ENCODE measurements around the gene SLC16A4.

SLC16A4 gene

DNA sequence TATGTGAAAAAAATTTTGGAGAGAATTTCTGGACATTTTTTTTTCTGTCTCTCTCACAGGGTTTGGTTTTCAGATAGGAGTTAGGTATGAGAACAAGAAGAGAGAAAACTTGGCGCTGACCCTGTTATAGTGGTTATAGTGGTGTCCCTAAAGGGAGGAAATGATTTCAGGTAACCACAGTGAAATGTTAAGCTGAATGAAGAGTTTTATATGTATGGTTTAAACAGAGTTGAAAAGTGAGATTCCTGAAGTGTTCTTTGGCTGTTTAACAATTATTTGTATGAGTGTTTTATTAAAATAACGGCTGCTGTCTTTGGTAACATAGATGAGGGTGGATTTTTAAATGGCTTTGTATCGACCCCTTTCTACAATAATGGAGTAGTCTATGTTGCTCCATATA is 45.3 kb downstream of the SLC16A4 start:
- ChIA-PET CTCF (interaction anchor here (1.1 to 4.3 kb wide), 3 partner anchors 114 to 142 kb away, joined by 3 to 19 read pairs (median 3); no protein-coding TSS in a partner anchor), POLR2A (no interaction called here)
- TF ChIP-seq, protein P1, sequence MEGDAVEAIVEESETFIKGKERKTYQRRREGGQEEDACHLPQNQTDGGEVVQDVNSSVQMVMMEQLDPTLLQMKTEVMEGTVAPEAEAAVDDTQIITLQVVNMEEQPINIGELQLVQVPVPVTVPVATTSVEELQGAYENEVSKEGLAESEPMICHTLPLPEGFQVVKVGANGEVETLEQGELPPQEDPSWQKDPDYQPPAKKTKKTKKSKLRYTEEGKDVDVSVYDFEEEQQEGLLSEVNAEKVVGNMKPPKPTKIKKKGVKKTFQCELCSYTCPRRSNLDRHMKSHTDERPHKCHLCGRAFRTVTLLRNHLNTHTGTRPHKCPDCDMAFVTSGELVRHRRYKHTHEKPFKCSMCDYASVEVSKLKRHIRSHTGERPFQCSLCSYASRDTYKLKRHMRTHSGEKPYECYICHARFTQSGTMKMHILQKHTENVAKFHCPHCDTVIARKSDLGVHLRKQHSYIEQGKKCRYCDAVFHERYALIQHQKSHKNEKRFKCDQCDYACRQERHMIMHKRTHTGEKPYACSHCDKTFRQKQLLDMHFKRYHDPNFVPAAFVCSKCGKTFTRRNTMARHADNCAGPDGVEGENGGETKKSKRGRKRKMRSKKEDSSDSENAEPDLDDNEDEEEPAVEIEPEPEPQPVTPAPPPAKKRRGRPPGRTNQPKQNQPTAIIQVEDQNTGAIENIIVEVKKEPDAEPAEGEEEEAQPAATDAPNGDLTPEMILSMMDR (IDR thresholded peaks at IDR 0.05; ENCODE audit: insufficient read depth, low read length, missing control alignments): no peak
- no peak overlapping the region for H3K4me3 ChIP-seq (ENCODE audit: low read depth, low read length)
- DNase-seq (ENCODE audit: low read depth, low spot score): no peak

DNA sequence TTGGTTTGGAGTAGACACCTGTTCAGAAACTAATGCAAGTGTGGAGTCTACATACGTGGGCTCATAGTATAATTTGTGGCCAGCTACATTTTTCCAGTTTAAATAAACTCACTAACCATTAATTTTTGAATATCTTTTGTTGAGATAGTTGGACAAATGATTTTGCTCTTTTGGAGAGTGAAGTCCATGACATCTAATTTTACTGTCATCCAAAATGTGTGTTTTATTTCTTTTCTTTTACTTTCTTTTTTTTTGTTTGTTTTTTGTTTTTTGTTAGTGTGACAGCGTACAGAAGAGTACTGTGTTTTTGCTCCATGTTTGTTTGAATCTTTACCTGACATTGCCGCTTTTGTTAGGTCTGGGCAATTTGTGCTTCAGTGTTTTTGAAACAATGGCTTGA is 46.7 kb downstream of the SLC16A4 start:
- CTCF ChIA-PET: interaction anchor here (1.0 to 1.4 kb wide), 6 partner anchors 31 to 147 kb away, joined by 3 to 4 read pairs (median 4); no protein-coding TSS in a partner anchor
- no peak overlapping the region for H3K4me3 ChIP-seq (ENCODE audit: low read depth, low read length)
- POLR2A ChIA-PET: no interaction called here
- no peak for DNase-seq (ENCODE audit: low read depth, low spot score)
- TF ChIP-seq, protein P1 (IDR thresholded peaks at IDR 0.05; ENCODE audit: insufficient read depth, low read length, missing control alignments): no peak

DNA sequence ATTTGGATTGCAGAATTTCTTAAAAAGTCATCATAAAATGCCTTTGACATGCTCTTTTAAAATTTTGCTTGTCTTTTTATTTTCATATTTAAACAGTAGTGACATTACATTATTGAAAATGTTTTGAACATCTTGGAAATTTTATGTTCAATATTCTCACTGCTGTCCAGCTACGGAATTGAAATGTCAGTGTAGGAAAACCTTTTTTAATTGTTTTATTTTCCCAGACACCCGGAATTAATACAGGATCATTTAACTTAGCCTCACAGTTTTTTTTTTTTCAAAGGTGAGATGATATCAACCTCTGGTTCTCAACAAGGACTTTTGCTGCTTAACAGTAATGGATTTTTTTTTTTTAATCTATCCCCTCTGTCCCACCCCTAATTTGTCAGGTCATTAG is 47.6 kb downstream of the SLC16A4 start:
- POLR2A ChIA-PET: no interaction called here
- H3K4me3 ChIP-seq (ENCODE audit: low read depth, low read length): no peak overlapping the region
- DNase-seq (ENCODE audit: low read depth, low spot score): no peak
- TF ChIP-seq, protein P1 (IDR thresholded peaks at IDR 0.05; ENCODE audit: insufficient read depth, low read length, missing control alignments): no peak
- CTCF ChIA-PET: interaction anchor here (0.7 to 1.4 kb wide), 5 partner anchors 25 to 146 kb away, joined by 3 to 4 read pairs (median 4); no protein-coding TSS in a partner anchor

DNA sequence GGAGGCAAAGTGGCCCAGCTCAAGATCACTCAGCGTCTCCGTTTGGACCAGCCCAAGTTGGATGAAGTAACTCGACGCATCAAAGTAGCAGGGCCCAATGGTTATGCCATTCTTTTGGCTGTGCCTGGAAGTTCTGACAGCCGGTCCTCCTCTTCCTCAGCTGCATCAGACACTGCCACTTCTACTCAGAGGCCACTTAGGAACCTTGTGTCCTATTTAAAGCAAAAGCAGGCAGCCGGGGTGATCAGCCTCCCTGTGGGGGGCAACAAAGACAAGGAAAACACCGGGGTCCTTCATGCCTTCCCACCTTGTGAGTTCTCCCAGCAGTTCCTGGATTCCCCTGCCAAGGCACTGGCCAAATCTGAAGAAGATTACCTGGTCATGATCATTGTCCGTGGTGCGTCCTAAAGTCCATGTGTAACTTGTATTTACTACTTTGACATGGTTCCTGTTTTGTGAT is 48.9 kb downstream of the SLC16A4 start:
- DNase-seq (ENCODE audit: low read depth, low spot score): no peak
- H3K4me3 ChIP-seq (ENCODE audit: low read depth, low read length): peak overlapping the region; percentile 31
- CTCF ChIA-PET: interaction anchor here (1.3 to 11.4 kb wide), 3 partner anchors 32 to 132 kb away, joined by 3 to 150 read pairs (median 4); partner anchors contain the start of gene KCNC4
- POLR2A ChIA-PET: no interaction called here
- TF ChIP-seq, protein P1 (IDR thresholded peaks at IDR 0.05; ENCODE audit: insufficient read depth, low read length, missing control alignments): no peak

DNA sequence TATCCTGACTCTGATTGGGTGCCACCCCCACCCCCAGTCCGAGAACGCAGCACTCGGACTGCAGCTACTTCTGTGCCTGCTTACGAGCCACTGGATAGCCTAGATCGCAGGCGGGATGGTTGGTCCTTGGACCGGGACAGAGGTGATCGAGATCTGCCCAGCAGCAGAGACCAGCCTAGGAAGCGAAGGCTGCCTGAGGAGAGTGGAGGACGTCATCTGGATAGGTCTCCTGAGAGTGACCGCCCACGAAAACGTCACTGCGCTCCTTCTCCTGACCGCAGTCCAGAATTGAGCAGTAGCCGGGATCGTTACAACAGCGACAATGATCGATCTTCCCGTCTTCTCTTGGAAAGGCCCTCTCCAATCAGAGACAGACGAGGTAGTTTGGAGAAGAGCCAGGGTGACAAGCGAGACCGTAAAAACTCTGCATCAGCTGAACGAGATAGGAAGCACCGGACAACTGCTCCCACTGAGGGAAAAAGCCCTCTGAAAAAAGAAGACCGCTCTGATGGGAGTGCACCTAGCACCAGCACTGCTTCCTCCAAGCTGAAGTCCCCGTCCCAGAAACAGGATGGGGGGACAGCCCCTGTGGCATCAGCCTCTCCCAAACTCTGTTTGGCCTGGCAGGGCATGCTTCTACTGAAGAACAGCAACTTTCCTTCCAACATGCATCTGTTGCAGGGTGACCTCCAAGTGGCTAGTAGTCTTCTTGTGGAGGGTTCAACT is 49.5 kb downstream of the SLC16A4 start:
- CTCF ChIA-PET: interaction anchor here (1.3 to 11.4 kb wide), 5 partner anchors 31 to 139 kb away, joined by 3 to 150 read pairs (median 23); partner anchors contain the start of gene KCNC4
- POLR2A ChIA-PET: no interaction called here
- peak overlapping the region; percentile 12 for H3K4me3 ChIP-seq (ENCODE audit: low read depth, low read length)
- TF ChIP-seq, protein P1 (IDR thresholded peaks at IDR 0.05; ENCODE audit: insufficient read depth, low read length, missing control alignments): no peak
- no peak for DNase-seq (ENCODE audit: low read depth, low spot score)

DNA sequence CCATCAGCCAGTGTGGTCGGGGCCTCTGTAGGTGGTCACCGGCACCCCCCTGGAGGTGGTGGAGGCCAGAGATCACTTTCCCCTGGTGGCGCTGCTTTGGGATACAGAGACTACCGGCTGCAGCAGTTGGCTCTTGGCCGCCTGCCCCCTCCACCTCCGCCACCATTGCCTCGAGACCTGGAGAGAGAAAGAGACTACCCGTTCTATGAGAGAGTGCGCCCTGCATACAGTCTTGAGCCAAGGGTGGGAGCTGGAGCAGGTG is 50.7 kb downstream of the SLC16A4 start:
- POLR2A ChIA-PET: no interaction called here
- CTCF ChIA-PET: interaction anchor here (0.9 to 11.4 kb wide), 9 partner anchors 8 to 143 kb away, joined by 3 to 150 read pairs (median 38); partner anchors contain the start of gene KCNC4
- no peak for DNase-seq (ENCODE audit: low read depth, low spot score)

More for the DNA sequence above, 50.7 kb downstream of the SLC16A4 start:
- TF ChIP-seq, protein P1 (IDR thresholded peaks at IDR 0.05; ENCODE audit: insufficient read depth, low read length, missing control alignments): no peak
- peak overlapping the region; percentile 98 for H3K4me3 ChIP-seq (ENCODE audit: low read depth, low read length)

All from AG04449 (cell line).